Occipital lobe (tissue), 2 donors: ENCODE data around the gene ANKS1B. TPM values are rescaled to one million over a fixed set of nuclear protein-coding genes. Genes with fewer than 3 reads are reported as not detected.
"Not testable (repeated sequence)": the region's sequence is repeated elsewhere in the genome, so short reads cannot be mapped to it uniquely, and the experiment has no call there.

Experiments
- DNase-seq: peaks from one replicate; lab custom pipeline; 2025; lab: John Stamatoyannopoulos, UW
- total RNA-seq: library from RNA; depleted of rRNA; stranded (reverse); fragments of >200 nt; gene quantifications from one replicate; pipeline ENCODE4 v1.2.3, GENCODE V29; 2014

Gene ANKS1B
- total RNA-seq, result 452 TPM

- peak; percentile 53 for DNase-seq
Observed at GRCh38 chr12:99984271-99985128, at the start of gene ANKS1B. Gene ANKS1B (minus strand): TSS chr12:99984936. CDS start chr12:99984237, 699 bp downstream.

DNA sequence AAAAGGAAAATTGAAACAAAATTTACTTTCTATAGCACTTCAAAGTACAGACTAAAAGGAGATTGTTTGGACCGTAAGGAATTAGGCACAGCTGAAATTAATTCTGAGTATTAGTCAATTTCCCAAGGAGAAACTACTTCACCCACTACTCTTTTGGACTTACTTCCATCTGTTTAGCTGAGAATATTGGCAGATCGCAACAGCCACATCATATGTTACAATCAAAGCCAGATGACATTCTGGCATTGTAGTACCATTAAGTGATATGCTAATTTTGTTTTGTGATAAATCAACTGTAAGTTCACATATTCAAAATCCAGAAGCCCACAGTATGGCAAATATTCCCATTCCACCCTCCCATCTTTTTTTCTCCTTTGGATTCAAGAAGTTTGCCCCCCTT is 47.1 kb upstream of the ANKS1B start:
- DNase-seq, result no peak

DNA sequence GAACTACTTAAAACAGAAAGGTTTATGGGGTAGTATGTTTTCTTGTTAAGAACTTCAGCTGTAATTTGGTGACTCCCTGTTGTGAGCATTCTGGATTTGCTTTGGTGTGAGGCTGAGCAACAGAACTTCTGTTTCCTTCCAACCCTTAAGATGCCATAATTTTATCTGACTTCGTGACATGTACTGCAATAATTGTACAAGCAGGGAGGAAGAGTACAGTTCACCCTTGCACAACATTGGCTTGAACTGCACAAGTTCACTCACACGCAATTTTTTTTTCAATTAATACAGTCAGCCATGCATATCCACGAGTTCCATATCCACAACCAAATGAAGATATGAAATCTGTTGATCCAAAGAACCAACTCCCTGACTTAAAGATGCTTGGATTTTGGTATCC is 42.9 kb upstream of the ANKS1B start:
- no peak for DNase-seq

DNA sequence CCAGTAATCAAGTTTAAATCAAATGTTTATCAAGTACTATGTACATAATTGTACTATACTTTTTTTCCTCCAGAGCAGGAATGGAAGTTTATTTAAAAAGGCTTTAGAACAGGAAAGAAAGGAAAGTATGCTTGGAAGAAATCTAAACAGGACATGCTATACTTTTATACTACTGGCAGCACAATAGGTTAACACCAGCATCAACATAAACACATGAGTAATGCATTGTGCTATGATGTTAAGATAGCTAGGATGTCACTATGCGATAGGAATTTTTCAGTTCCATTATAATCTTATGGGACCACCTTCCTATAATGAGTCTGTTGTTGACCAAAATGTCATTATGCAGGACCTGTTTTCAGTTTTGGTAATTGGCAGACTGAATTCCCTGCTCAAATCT is 41.5 kb upstream of the ANKS1B start:
- no peak for DNase-seq

DNA sequence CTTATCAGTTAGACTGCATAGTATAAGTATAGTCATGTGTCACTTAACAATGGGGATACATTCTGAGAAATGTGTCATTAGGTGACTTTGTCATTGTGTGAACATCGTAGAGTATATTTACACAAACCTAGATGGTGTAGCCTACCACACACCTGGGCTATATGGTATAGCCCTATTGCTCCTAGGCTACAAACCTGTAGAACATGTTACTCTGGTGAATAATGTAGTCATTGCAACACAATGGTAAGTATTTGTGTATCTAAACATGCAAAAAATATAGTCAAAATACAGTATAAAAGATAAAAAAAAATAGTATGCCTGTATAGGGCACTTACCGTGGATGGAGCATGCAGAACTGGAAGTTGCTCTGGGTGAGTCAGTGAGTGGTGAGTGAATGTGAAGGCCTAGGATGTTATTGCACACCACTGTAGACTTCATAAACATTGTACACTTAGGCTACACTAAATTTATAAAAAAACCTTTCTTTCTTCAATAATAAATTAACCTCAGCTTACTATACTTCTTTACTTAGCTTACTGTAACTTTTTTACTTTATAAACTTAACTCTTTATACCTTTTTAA is 40.3 kb upstream of the ANKS1B start:
- no peak for DNase-seq

DNA sequence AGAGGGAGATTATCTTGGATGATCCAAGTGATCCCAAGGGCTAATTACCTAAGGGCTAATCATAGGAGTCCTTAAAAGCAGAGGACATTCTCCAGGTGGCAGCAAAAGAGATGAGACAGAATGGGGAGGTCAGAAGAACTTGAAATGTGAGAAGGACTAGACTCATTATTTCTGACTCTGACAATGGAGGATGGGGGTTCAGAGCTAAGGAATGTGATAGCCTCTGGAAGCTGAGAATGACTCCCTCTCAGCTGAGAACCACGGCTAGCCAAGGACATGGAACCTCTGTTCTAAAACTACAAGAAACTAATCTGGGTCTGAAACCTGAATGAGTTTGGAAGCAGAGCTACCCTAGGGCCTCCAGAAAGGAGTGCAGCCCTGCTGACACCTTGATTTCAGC is 35.6 kb upstream of the ANKS1B start:
- no peak for DNase-seq

DNA sequence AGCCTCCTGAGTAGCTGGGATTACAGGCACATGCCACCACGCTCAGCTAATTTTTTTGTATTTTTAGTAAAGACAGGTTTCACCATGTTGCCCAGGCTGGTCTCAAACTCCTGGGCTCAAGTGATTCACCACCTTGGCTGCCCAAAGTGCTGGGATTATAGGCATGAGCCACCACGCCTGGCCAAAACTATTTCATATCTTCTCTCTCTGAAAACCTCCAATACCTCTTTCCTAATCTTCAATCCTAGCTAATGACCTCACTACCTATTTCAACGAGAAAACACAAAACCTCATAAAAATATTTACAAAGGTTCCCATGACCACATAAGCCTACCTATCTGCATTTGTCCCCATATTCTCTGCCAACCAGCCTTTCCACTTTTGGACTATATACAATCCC is 32.3 kb upstream of the ANKS1B start:
- no peak for DNase-seq

DNA sequence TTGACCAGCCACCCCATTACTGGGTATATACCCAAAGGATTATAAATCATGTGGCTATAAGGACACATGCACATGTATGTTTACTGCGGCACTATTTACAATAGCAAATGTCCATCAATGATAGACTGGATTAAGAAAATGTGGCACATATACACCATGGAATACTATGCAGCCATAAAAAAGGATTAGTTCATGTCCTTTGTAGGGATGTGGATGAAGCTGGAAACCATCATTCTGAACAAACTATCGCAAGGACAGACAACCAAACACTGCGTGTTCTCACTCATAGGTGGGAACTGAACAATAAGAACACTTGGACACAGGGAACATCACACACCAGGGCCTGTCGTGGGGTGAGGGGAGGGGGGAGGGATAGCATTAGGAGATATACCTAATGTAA is 31.6 kb upstream of the ANKS1B start:
- DNase-seq, result not testable (repeated sequence)

DNA sequence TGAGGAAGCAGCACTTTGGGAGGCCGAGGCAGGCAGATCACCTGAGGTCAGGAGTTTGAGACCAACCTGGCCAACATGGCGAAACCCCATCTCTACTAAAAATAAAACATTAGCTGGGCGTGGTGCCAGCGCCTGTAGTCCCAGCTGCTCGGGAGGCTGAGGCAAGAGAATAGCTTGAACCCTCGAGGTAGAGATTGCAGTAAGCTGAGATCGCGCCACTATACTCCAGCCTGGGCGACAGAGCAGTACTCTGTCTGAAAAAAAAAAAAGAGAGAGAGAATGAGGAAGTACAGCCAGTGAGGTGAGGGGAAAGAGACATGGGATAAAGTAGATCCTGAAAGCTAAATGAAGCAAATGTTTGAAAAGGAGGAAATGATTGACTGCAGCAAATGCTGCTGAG is 21.1 kb upstream of the ANKS1B start:
- DNase-seq, result not testable (repeated sequence)

- DNase-seq, result no peak
Observed at GRCh38 chr12:99997806-99998205, 13.1 kb upstream of the ANKS1B start.

GRCh38 chr12:99996095-99996494 is 11.4 kb upstream of the ANKS1B start:
- no peak for DNase-seq

- no peak for DNase-seq
Observed at GRCh38 chr12:99985631-99986030, 895 bp upstream of the ANKS1B start.

- DNase-seq, result peak; percentile 34
Observed at GRCh38 chr12:99985129-99985570, 414 bp upstream of the ANKS1B start.

- DNase-seq, result peak; percentile 6
Observed at GRCh38 chr12:99983456-99984258, 1.1 kb downstream of the ANKS1B start.

DNA sequence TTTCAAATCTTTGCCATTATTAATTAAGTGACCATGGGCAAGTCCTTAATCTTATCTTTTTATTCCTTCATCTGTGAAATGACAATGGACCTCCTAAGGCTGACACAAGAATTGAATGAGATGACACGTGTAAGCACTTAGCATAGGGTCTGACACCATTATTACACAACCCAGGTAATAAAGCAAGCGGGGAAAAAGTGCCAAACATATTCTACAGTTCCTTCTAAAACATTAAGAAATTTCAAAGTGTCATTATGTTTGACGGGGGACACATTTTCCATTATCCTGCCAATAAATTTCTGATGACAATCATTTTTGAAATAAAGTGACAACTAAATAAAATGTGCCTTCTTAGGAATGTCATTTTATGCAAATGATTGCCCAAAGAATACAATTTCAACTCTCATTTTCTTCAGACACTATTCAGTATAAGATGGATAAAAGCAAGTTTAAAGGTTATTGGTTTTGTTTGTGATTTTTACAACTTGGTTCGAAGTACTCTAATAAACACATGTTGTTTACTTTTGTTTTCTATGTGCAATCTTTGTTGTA is 3.0 kb downstream of the ANKS1B start:
- no peak for DNase-seq

GRCh38 chr12:99979471-99979870 is 5.3 kb downstream of the ANKS1B start:
- no peak for DNase-seq

DNA sequence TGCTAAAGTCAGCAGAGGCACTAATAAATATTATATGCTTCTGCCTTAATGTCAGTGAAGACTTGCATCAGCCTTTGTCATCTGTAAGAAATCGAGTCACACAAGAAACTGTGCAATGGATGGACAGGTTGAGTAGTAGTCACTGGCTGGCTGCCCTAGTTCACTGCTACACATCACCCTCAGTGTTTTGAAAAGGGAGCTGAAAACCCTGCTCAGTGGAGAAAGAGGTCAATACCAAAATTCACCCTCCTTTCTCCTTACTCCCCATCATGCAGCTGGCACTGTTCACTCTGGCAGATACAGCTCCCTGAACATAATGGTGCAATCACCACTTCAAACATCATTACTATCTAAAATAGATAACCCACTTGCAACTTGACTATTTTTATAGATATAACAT is 6.6 kb downstream of the ANKS1B start:
- DNase-seq, result peak; percentile 9

DNA sequence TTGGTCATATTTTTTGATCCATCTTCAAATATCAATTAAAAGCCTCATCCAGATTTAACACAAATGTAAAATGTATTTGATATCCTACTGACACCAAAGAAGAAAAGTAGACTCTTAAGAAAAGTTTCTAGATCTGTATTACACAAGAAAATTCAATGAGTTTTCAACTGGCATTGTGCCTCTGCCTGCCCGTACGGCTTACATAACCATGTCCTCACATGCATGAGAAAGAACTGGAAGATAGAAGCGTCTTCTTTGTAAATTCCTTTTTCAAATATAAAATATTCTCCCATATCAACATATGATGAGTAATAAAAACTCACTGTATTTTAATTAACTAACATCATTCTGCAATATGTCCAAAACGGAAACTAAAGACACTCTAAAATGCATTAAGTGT is 7.2 kb downstream of the ANKS1B start:
- DNase-seq, result no peak

DNA sequence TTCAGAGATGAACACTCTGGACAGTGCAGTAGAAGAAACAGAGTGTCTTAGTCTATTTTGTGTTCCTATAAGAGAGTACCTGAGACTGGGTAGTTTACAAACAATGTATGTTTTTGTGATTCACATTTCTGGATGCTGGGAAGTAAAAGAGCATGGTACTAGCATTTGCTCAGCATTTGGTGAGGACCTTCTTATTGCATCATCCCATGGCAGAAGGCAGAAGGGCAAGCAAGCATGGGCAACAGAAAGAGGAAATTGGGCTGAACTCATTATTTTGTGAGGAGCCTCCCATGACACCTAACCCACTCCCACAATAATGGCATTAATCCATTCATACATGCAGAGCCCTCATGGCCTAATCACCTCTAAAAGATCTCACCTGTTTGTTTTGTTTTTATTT is 8.0 kb downstream of the ANKS1B start:
- DNase-seq, result no peak

- no peak for DNase-seq
Observed at GRCh38 chr12:99975321-99975720, 9.4 kb downstream of the ANKS1B start.

GRCh38 chr12:99974146-99974545 is 10.6 kb downstream of the ANKS1B start:
- DNase-seq, result no peak

- DNase-seq, result no peak
Observed at GRCh38 chr12:99966429-99966828, 18.3 kb downstream of the ANKS1B start.
